Spleen (tissue), 11 donors: ENCODE data around the gene CALML4. TPM values are rescaled to one million over a fixed set of nuclear protein-coding genes. Genes with fewer than 3 reads are reported as not detected.

ENCODE experiments used
- DNase-seq: peaks from one replicate; pipeline ENCODE4 v3.0.0-alpha.2; 2020
- H3K27ac ChIP-seq, 8 donors: fragments of 200-600 bp; sonication (generic) in 7 of 8; 1 replicate in 4 of 8; 2 replicates in 4 of 8; pipeline versions ENCODE4 v1.5.0 to v1.8.0; 2016 to 2021; ENCODE audit warnings: inconsistent platforms in 4 of 8, mild to moderate bottlenecking in 4 of 8, moderate library complexity in 1 of 8
- H3K27me3 ChIP-seq, 7 donors: fragments of 200-600 bp; sonication (generic) in 6 of 7; replicated peaks in 1 of 7; 1 replicate in 4 of 7; 2 replicates in 3 of 7; pipeline versions ENCODE4 v1.5.0 to v1.8.0; 2016 to 2021; ENCODE audit warnings: inconsistent platforms in 3 of 7, mild to moderate bottlenecking in 1 of 7
- H3K36me3 ChIP-seq, 6 donors: fragments of 200-600 bp; sonication (generic) in 5 of 6; 1 replicate in 4 of 6; 2 replicates in 2 of 6; pipeline versions ENCODE4 v1.5.0 to v1.8.0; 2016 to 2021; ENCODE audit warnings: inconsistent platforms in 2 of 6
- H3K4me1 ChIP-seq, 6 donors: fragments of 200-600 bp; sonication (generic) in 5 of 6; 1 replicate in 3 of 6; 2 replicates in 3 of 6; pipeline versions ENCODE4 v1.5.0 to v1.8.0; 2016 to 2021; ENCODE audit warnings: inconsistent platforms in 3 of 6
- H3K4me3 ChIP-seq, 8 donors: fragments of 200-600 bp; sonication (generic) in 7 of 8; 1 replicate in 4 of 8; 2 replicates in 4 of 8; pipeline versions ENCODE4 v1.5.0 to v1.8.0; 2016 to 2021; ENCODE audit warnings: inconsistent platforms in 4 of 8, mild to moderate bottlenecking in 4 of 8, moderate library complexity in 2 of 8
- H3K9me3 ChIP-seq, 8 donors: fragments of 200-600 bp; sonication (generic) in 7 of 8; 1 replicate in 4 of 8; 2 replicates in 4 of 8; pipeline versions ENCODE4 v1.5.0 to v1.8.0; 2016 to 2021; ENCODE audit warnings: inconsistent platforms in 4 of 8
- CTCF ChIP-seq, 11 experiments: fragments of 200-600 bp in 7 of 11; fragments of 450-650 bp in 4 of 11; sonication (generic) in 4 of 11; IDR thresholded peaks in 8 of 11; conservative IDR thresholded peaks in 3 of 11; 1 replicate in 7 of 11; 2 replicates in 4 of 11; pipeline versions ENCODE4 v1.4.0 to v1.8.0; 2016 to 2021; ENCODE audit warnings: antibody characterized with exemption in 11 of 11, inconsistent platforms in 4 of 11, mild to moderate bottlenecking in 1 of 11
- POLR2A ChIP-seq, 3 donors: fragments of 450-650 bp; IDR thresholded peaks; one replicate each; pipeline ENCODE4 v1.5.1; 2017; ENCODE audit warnings: antibody characterized with exemption in 3 of 3, mild to moderate bottlenecking in 1 of 3
- POLR2AphosphoS5 ChIP-seq, 3 donors: sonication (generic); formaldehyde crosslinking; IDR thresholded peaks; one replicate each; pipeline ENCODE4 v1.5.1; 2017; ENCODE audit warnings: antibody characterized with exemption in 3 of 3
- WGBS, 5 donors: extraction: QIAGEN DNeasy Blood & Tissue Kit in 3 of 5; methylation state at CpG; one replicate each; pipeline versions ENCODE4 v1.1.5 to v1.1.7; 2013 to 2018; 5-methylcytosine and 5-hydroxymethylcytosine counted together
- intact Hi-C: fragments of 100-400 bp; cut with DNase I; formaldehyde crosslinking; loops from one replicate; pipeline ENCODE4 v1.15.0; 2023; ENCODE audit warnings: low total_unique reads
- polyA plus RNA-seq, 3 donors: library from polyadenylated mRNA; stranded (reverse); fragments of 200-250 nt; gene quantifications; one replicate each; pipeline ENCODE4 v1.2.1, GENCODE V29; 2013
- total RNA-seq, 7 donors: library from RNA; depleted of rRNA in 3 of 7; stranded (reverse); fragments of >200 nt in 3 of 7; fragmentation: NEBNext Ultra II Directional in 4 of 7; extraction: Animal tissue kit (Norgen Biotek cat#: 25700) in 4 of 7; gene quantifications; one replicate each; pipeline versions ENCODE4 v1.1.0 to v1.2.1, GENCODE V29; 2016 to 2021
- donor health status: healthy with polysubstance abuse.
- donor health status: DM: no; HTN: no; CAD: no; lungs with moderate emphysema.
- donor health status: DM: no; HTN: no; CAD: no.
- donor health status: Bipolar disorder and iron deficiency.
- donor health status: healthy.
- donor health status: DM: no; HTN: no; CAD: no.
- donor health status: DM: yes; HTN: yes; CAD: no.

CALML4 gene
- total and polyA plus RNA-seq, 10 donors: 7.8 to 15.9 (median 10.0) TPM

- Histone ChIP-seq H3K9me3 (no peaks in the 10 kb centered on the region), H3K27me3 (no peaks in the 10 kb centered on the region), H3K27ac (no peak overlapping the region), H3K36me3 (peaks cover 0 to 77% (median 24%) of the 10 kb centered on the region in 6 donors), H3K4me1 (peaks cover 0 to 22% (median 8%) of the 10 kb centered on the region in 6 donors), H3K4me3 (no peak overlapping the region)
- 91 to 96% (median 95%) methylated on average over 8 of the region's 8 CpGs for WGBS, 5 donors
- no peak for TF ChIP-seq POLR2A (IDR thresholded peaks at IDR 0.05)
- peak in 1 of 11 experiments; percentile 8 for TF ChIP-seq CTCF (IDR thresholded peaks at IDR 0.05 in 8 of 11, conservative IDR thresholded peaks at IDR 0.05 in 3 of 11)
- TF ChIP-seq POLR2AphosphoS5 (IDR thresholded peaks at IDR 0.05): no peak
- intact Hi-C loops: no loop called here
- DNase-seq: no peak
These were observed 9.6 kb downstream of the CALML4 start for GRCh38 chr15:68195336-68196112.

DNA sequence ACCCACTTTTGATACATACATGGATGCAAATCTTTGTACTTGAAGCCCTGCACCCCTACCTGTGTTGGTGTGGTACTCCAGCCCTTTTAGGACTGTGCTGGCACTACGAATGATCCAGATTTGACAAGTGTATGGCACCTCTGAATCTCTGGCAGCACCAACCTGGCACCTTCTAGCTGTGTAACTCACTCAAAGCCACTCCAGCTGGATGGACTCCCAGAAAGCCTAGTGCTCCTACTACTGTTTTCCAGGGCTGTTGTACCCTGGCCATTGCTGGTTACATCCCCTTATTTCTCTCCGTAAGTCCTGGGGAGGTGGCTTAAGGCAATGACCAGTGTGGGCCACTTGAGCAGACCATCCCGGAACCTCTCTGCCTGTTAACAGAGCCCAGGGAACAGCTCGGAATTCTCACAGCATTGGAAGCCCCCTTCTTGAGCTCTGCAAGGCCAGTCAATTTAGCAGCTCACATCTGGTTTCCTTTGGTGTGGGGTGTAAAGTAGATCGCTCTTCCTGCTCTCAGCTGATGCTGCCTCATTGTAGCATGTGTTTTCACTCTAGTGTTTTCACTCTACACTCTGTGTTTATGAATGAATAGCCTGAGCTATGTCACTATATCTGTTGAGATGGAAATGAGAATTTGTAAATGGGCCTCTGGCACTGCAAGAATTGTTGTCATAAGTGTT, 12.2 kb downstream of the CALML4 start:
- H3K36me3 ChIP-seq: peaks cover 0 to 99% (median 37%) of the 10 kb centered on the region in 6 donors

GRCh38 chr15:68192117-68192516, 13.0 kb downstream of the CALML4 start:
- DNase-seq: no peak
- H3K9me3 ChIP-seq: no peaks in the 10 kb centered on the region
- no peak for TF ChIP-seq POLR2A (IDR thresholded peaks at IDR 0.05)
- TF ChIP-seq CTCF (IDR thresholded peaks at IDR 0.05 in 8 of 11, conservative IDR thresholded peaks at IDR 0.05 in 3 of 11): no peak
- TF ChIP-seq POLR2AphosphoS5 (IDR thresholded peaks at IDR 0.05): no peak
- H3K27me3 ChIP-seq: no peaks in the 10 kb centered on the region
- H3K27ac ChIP-seq: peak overlapping the region in 1 of 8 donors; percentile 11
- peaks cover 0 to 99% (median 43%) of the 10 kb centered on the region in 6 donors for H3K36me3 ChIP-seq
- intact Hi-C loops: no loop called here
- H3K4me3 ChIP-seq: no peak overlapping the region
- WGBS, 5 donors: 88 to 96% (median 93%) methylated on average over 4 of the region's 4 CpGs
- peaks cover 0 to 3% (median 0%) of the 10 kb centered on the region in 6 donors for H3K4me1 ChIP-seq

More for the DNA sequence above, 12.2 kb downstream of the CALML4 start:
- no peak for TF ChIP-seq POLR2A (IDR thresholded peaks at IDR 0.05)
- TF ChIP-seq POLR2AphosphoS5 (IDR thresholded peaks at IDR 0.05): no peak
- TF ChIP-seq CTCF (IDR thresholded peaks at IDR 0.05 in 8 of 11, conservative IDR thresholded peaks at IDR 0.05 in 3 of 11): no peak
- intact Hi-C loops: no loop called here
- Histone ChIP-seq H3K4me3 (no peak overlapping the region), H3K27me3 (no peaks in the 10 kb centered on the region), H3K9me3 (no peaks in the 10 kb centered on the region), H3K4me1 (peaks cover 0 to 7% (median 2%) of the 10 kb centered on the region in 6 donors), H3K27ac (peak overlapping the region in 1 of 8 donors; percentile 11)
- no peak for DNase-seq
- 81 to 96% (median 95%) methylated on average over 3 to 5 of the region's 5 CpGs for WGBS, 5 donors

DNA sequence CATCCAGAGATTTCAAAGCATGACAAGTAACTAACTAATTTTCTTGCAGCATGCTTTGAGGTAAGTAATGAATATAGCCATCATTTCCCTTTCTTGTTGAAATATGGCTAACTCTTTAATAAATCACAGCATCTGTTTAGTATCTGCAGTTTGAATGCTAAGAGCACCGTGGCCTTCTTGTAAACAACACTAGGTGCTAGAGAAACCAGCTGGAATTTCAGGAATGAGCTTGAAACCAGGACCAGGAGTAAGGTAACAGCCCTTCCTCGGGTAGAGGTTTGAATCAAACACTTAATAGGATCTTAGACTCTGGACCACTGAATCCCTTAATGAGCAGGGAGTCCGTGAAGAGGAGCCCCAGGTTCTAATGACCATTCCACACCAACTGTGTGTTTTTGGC, 13.6 kb downstream of the CALML4 start:
- 72 to 86% (median 80%) methylated on average over 3 of the region's 3 CpGs for WGBS, 5 donors
- intact Hi-C loops: no loop called here

More for the DNA sequence above, 13.6 kb downstream of the CALML4 start:
- DNase-seq: no peak
- Histone ChIP-seq H3K4me3 (no peak overlapping the region), H3K36me3 (peaks cover 0 to 100% (median 46%) of the 10 kb centered on the region in 6 donors), H3K27ac (no peak overlapping the region), H3K4me1 (peaks cover 0 to 3% (median 0%) of the 10 kb centered on the region in 6 donors), H3K27me3 (no peaks in the 10 kb centered on the region), H3K9me3 (no peaks in the 10 kb centered on the region)
- no peak for TF ChIP-seq POLR2AphosphoS5 (IDR thresholded peaks at IDR 0.05)
- no peak for TF ChIP-seq POLR2A (IDR thresholded peaks at IDR 0.05)
- no peak for TF ChIP-seq CTCF (IDR thresholded peaks at IDR 0.05 in 8 of 11, conservative IDR thresholded peaks at IDR 0.05 in 3 of 11)
